ENCODE data around the gene PPP1R3D. TPM values are rescaled to one million over a fixed set of nuclear protein-coding genes. Genes with fewer than 3 reads are reported as not detected.

PPP1R3D gene
- total RNA-seq, 1 experiment from 2014 or later, result 2.7 TPM

GRCh38 chr20:59961423-59961822 lies 21.3 kb upstream of the PPP1R3D start:
- peaks cover 28% of the 10 kb centered on the region for H3K27me3 ChIP-seq (ENCODE audit: insufficient read depth, low read length)
- H4K20me1 ChIP-seq (ENCODE audit: insufficient read depth), result no peaks in the 10 kb centered on the region
- H3K4me3 ChIP-seq (replicated peaks in 1 of 2; ENCODE audit: low read depth in 1 of 2, low read length in 2 of 2), result no peak overlapping the region
- no peak overlapping the region for H3K4me2 ChIP-seq (ENCODE audit: low read length)
- no peaks in the 10 kb centered on the region for H3K9me3 ChIP-seq (ENCODE audit: control insufficient read depth in 1 of 2, insufficient read depth in 1 of 2, low read depth in 1 of 2, low read length in 2 of 2)
- intact Hi-C loops (cut with micrococcal nuclease), result no loop called here
- RAD21 ChIA-PET (ENCODE audit: low non-redundant PET in 1 of 2, low total read pairs in 2 of 2, uncharacterized antibody in 2 of 2, unreplicated experiment in 2 of 2), result no interaction called here
- no peak for DNase-seq (ENCODE audit: low read depth, low spot score)
- no TSS peak for BruUV-seq (replicated peaks)
- H3K9ac ChIP-seq (ENCODE audit: low read length), result no peak overlapping the region
- CTCF ChIA-PET, result no interaction called here
- H3K4me1 ChIP-seq (ENCODE audit: control insufficient read depth in 1 of 2, insufficient read depth in 2 of 2, low read length in 2 of 2), result no peaks in the 10 kb centered on the region
- POLR2A ChIA-PET, result no interaction called here
- H3K36me3 ChIP-seq (ENCODE audit: control insufficient read depth in 1 of 2, insufficient read depth in 2 of 2, low read length in 2 of 2), result no peaks in the 10 kb centered on the region
- H2AFZ ChIP-seq (ENCODE audit: low read depth, low read length, poor library complexity, severe bottlenecking), result no peak overlapping the region
- no peaks in the 10 kb centered on the region for H3K79me2 ChIP-seq (ENCODE audit: insufficient read depth, low read length)
- no peak overlapping the region for H3K27ac ChIP-seq (ENCODE audit: low read depth, low read length)
- H3K9me2 ChIP-seq (ENCODE audit: insufficient read depth), result no peaks in the 10 kb centered on the region
- ATAC-seq, result no peak
- TF ChIP-seq SRF (IDR thresholded peaks at IDR 0.05; ENCODE audit: low read depth), result no peak
- no peak for TF ChIP-seq YY1 (IDR thresholded peaks at IDR 0.05; ENCODE audit: extremely low read depth, insufficient replicate concordance, low read depth, low read length)
- no peak for TF ChIP-seq EZH2phosphoT487 (IDR thresholded peaks at IDR 0.05; ENCODE audit: borderline replicate concordance)
- TF ChIP-seq ZNF274 (IDR thresholded peaks at IDR 0.05; ENCODE audit: low read depth, low read length), result no peak

GRCh38 chr20:59958626-59959025 lies 18.5 kb upstream of the PPP1R3D start:
- intact Hi-C loops (cut with micrococcal nuclease), result no loop called here
- ATAC-seq (no peak), DNase-seq (ENCODE audit: low read depth, low spot score) (no peak)
- POLR2A ChIA-PET, result no interaction called here
- Histone ChIP-seq H3K4me3 (replicated peaks in 1 of 2; ENCODE audit: low read depth in 1 of 2, low read length in 2 of 2) (no peak overlapping the region), H4K20me1 (ENCODE audit: insufficient read depth) (no peaks in the 10 kb centered on the region), H3K4me2 (ENCODE audit: low read length) (no peak overlapping the region), H3K4me1 (ENCODE audit: control insufficient read depth in 1 of 2, insufficient read depth in 2 of 2, low read length in 2 of 2) (no peaks in the 10 kb centered on the region), H3K27me3 (ENCODE audit: insufficient read depth, low read length) (peaks cover 27% of the 10 kb centered on the region), H3K27ac (ENCODE audit: low read depth, low read length) (no peak overlapping the region), H3K9me2 (ENCODE audit: insufficient read depth) (no peaks in the 10 kb centered on the region), H3K79me2 (ENCODE audit: insufficient read depth, low read length) (no peaks in the 10 kb centered on the region), H3K9ac (ENCODE audit: low read length) (no peak overlapping the region), H3K36me3 (ENCODE audit: control insufficient read depth in 1 of 2, insufficient read depth in 2 of 2, low read length in 2 of 2) (no peaks in the 10 kb centered on the region), H2AFZ (ENCODE audit: low read depth, low read length, poor library complexity, severe bottlenecking) (no peak overlapping the region), H3K9me3 (ENCODE audit: control insufficient read depth in 1 of 2, insufficient read depth in 1 of 2, low read depth in 1 of 2, low read length in 2 of 2) (no peaks in the 10 kb centered on the region)
- RAD21 ChIA-PET (ENCODE audit: low non-redundant PET in 1 of 2, low total read pairs in 2 of 2, uncharacterized antibody in 2 of 2, unreplicated experiment in 2 of 2), result no interaction called here
- BruUV-seq (replicated peaks), result no TSS peak
- CTCF ChIA-PET, result interaction anchor here (1.8 kb wide), 1 partner anchor 18 kb away, joined by 4 read pairs; the partner anchor contains the start of genes FAM217B and PPP1R3D
- TF ChIP-seq MAX (IDR thresholded peaks at IDR 0.05) (no peak), FOSL1 (IDR thresholded peaks at IDR 0.05; ENCODE audit: low read depth) (no peak), POLR2A (IDR thresholded peaks at IDR 0.05; ENCODE audit: borderline replicate concordance, extremely low read depth, insufficient read depth, insufficient read length) (no peak), ZNF274 (IDR thresholded peaks at IDR 0.05; ENCODE audit: low read depth, low read length) (no peak), CEBPB (IDR thresholded peaks at IDR 0.05; ENCODE audit: low read depth) (no peak), REST (IDR thresholded peaks at IDR 0.05; ENCODE audit: low read depth) (no peak), EGR1 (IDR thresholded peaks at IDR 0.05; ENCODE audit: low read depth) (no peak), CTCF (IDR thresholded peaks at IDR 0.05 in 2 of 3, conservative IDR thresholded peaks at IDR 0.05 in 1 of 3; ENCODE audit: borderline replicate concordance in 1 of 3, insufficient read depth in 1 of 3, low read depth in 2 of 3, low read length in 2 of 3) (no peak), YY1 (IDR thresholded peaks at IDR 0.05; ENCODE audit: extremely low read depth, insufficient replicate concordance, low read depth, low read length) (no peak), JUND (IDR thresholded peaks at IDR 0.05) (no peak), RAD21 (IDR thresholded peaks at IDR 0.05; ENCODE audit: low read depth) (no peak), SIN3A (IDR thresholded peaks at IDR 0.05; ENCODE audit: low read depth) (no peak), TCF7L2 (IDR thresholded peaks at IDR 0.05; ENCODE audit: borderline replicate concordance, extremely low read depth, insufficient read depth, insufficient read length) (no peak)
- TF ChIP-seq, protein P1, sequence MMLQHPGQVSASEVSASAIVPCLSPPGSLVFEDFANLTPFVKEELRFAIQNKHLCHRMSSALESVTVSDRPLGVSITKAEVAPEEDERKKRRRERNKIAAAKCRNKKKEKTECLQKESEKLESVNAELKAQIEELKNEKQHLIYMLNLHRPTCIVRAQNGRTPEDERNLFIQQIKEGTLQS (IDR thresholded peaks at IDR 0.05), result no peak
